NCI-H524 (cell line): ENCODE results near the gene PPFIA1.

Source experiments
- DNase-seq, 2 experiments: peaks; one replicate each; lab custom pipeline; 2025; lab: John Stamatoyannopoulos, UW

Gene PPFIA1

GRCh38 chr11:70270104-70270876 lies at the start of gene PPFIA1:
PPFIA1 (plus strand) TSS chr11:70270690; CDS start chr11:70272173, 1,483 bp downstream.
- peak; percentile 75 to 94 for DNase-seq

DNA sequence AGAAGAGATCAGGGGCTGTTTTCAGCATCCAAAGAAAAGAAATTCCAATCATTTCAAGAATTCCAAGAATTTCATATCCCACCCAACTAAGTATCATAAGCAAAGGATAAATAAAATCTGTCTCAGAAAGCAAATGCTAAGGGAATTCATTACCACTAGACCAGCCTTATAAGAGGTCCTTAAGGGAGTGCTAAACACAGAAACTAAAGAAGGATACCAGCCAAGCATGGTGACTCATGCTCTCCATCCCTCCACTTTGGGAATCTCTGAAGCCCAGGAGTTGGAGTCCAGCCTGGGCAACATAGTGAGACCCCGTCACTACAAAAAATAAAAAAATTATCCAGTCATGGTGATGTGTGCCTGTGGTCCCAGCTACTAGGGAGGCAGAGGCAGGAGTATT lies 49.6 kb upstream of the PPFIA1 start:
- no peak for DNase-seq

- DNase-seq = no peak
Measured at GRCh38 chr11:70225681-70226177, 44.8 kb upstream of the PPFIA1 start.

- DNase-seq = no peak
Measured at GRCh38 chr11:70226183-70226582, 44.3 kb upstream of the PPFIA1 start.

DNA sequence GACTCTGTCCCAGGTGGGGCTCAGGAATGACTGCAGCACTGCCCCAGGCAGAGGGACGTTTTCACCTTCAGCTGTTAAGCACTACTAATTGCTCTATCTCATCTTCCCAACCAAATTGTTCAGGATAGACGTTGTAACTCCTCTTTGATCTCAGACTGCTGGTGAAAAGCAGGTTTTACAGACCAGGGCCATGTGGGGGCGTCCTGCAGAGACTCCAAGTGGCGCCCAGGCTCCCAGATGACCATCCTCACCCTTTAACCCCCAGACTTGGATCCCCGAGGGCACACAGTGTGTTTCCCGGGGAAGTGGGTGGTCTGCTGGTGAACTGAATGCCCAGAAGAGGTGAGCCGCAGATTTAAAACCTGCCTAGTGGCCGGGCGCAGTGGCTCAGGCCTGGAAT lies 43.5 kb upstream of the PPFIA1 start:
- no peak for DNase-seq

GRCh38 chr11:70229737-70230136 lies 40.8 kb upstream of the PPFIA1 start:
- no peak for DNase-seq

DNA sequence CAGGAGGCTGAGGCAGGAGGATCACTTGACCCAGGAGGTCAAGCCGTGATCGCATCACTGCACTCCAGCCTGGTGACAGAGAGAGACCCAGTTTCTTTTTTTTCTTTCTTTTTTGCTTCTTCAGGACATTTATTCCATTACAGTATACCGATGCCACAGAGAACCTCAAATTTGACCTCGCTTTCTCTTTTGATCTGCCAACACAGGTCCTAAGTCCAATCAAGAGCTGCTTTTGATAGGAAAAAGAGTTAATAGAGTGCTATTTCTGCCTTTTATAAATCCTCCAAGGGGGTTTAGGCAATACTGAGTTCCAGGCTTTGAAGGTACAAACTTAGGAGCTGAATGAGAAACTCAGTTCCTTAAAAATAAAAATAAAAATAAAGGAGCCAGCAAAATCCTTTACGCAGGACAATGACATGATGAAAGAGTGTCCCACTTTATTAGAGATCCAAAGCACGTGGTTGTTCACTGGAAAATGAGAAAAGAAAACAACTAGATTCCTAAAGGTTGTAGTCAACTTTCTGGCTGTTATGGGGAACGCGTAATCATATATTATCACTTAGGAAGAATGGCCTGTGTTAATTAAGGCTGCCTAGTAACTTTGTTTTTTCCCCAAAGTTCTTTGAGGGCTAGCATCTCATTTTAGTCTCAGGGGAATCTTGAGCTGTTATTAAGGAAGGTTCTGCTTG lies 40.2 kb upstream of the PPFIA1 start:
- no peak for DNase-seq

DNA sequence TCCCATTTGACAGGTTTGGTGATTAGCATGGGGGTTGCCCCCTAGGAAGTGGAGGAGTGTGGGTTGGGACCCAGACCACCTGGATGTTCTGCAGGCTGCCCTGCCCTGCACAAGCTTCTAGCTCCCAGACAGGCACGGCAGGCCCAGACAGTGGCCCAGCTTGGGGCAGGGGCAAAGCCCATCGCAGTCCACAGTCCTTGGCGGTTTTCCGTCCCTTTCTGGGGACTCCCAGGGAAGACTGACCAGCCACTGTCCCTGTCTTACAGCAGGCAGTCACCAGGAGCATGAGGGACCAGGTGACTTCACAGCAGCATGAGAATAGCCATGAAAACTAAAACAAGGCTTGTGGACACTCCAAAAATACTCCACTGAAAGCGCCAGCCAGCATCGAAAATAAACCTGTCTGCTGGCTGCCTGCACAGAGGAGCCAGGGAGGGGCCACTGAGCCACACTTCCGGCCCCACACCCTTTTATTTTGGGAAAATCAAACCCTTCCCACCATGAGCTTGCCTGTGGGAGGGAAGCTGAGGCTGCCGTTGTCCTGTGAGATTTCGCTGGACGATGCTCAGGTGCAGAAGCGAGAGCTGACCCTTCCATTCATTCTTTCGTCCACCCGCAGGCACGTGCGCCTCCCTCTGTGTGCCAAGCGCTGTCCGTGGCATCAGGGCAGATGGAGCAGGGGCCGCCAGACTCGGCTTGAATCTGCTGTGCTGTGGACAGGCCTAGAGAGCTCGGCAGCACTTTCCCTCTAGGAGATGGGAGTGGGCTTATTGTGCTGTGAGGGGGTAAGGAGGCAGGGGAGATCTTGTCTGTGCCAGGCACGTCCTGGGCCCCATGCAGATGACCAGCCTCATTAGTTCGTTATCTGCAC lies 39.4 kb upstream of the PPFIA1 start:
- DNase-seq = no peak

GRCh38 chr11:70233034-70233433 lies 37.5 kb upstream of the PPFIA1 start:
- DNase-seq = no peak

DNA sequence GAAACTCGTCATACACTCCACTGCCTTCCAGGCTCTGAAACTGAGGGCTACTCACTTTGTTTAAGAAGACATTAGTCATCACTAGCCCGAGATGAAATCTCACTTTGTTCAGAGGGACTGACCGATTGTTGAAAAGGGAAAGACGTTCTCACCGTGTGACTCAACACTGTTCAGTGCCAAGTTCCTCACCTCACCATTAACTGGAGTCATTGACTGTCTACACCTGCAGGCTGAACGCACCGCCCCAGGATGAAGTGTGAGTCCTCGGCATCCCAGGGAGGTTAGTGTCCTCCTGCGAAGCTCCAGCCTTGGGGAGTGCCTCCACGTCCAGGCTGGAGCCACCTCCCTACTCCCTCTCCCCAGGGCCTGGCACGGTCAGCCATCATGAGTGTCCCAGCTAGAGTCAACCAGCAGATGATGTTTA lies 37.0 kb upstream of the PPFIA1 start:
- DNase-seq = no peak

DNA sequence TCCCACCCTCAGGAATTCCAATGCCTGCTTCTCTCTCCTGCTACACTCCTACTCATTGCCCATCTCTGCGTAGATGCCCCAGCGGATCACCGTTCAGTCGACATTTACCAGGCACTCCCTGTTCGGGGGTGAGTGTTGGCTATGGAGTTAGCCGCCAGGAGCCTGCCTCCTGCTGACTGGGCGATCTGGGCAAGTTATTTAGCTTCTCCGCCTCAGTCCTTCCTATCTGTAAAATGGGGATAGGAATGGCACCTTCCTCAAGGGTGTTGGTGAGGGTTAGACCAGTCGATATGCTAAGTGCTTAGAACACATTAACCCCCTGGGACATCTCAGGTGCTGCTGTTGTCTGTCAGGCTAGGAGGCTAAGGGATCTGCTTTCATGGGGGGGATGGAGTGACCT lies 36.5 kb upstream of the PPFIA1 start:
- no peak for DNase-seq

GRCh38 chr11:70240337-70240736 lies 30.2 kb upstream of the PPFIA1 start:
- DNase-seq = no peak

DNA sequence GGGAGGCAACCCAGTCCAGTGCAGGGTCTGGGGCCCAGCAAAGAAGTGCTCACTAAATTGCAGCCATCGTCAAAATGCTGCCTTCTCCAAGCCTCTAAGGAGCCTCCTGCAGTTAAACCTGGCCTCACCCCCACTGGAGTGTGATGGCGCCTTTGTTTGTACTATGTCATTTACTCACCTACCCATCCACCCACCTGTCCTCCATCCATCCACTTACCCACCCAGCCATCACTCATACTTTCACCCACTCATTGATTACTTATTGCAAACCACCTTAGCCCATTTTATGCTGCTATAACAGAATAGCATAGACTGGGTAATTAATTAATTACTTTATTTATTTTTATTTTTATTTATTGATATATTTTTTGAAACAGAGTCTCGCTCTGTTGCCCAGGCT lies 28.8 kb upstream of the PPFIA1 start:
- no peak for DNase-seq

DNA sequence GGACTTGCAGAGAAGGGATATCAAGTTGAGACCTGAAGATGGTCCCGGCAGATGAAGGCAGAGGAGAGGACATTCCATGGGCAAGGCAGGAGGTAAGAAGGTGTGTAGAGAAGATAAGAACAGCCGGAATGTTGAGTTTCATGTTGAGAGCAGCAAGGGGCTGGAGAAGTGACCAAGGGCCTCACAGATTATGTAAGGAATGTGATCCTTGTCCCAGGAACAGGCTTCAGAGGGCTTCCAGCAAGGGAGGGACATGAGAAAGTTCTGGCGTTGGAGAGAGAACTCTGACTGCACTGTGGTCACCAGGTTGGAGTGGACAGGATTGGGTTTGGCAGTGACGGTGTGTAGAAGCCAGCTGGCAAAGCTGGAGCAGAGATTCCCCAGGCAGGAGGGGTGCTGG lies 27.6 kb upstream of the PPFIA1 start:
- no peak for DNase-seq

- no peak for DNase-seq
Measured at GRCh38 chr11:70243912-70244652, 26.4 kb upstream of the PPFIA1 start.

- DNase-seq = no peak
Measured at GRCh38 chr11:70244698-70245097, 25.8 kb upstream of the PPFIA1 start.

DNA sequence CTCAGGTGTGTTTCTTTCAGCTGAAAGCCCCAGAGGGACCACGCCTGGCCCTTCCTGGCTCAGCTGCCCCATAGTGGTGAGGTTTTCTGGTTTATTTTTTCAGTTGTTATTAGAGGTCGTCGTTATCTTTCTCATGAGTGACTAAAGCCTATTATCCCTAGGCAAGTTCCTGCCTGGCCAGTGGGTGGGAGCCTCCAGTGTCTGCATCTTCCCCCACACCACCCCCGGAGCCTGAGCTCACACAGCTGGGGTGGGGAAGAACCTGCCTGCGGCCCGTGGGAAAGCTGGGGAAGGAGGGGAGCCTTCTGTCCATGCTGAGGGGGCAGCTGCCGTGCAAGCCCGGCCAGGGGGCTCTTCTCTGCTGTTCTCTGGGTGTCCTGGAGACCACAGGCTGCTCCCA lies 24.3 kb upstream of the PPFIA1 start:
- DNase-seq = no peak

DNA sequence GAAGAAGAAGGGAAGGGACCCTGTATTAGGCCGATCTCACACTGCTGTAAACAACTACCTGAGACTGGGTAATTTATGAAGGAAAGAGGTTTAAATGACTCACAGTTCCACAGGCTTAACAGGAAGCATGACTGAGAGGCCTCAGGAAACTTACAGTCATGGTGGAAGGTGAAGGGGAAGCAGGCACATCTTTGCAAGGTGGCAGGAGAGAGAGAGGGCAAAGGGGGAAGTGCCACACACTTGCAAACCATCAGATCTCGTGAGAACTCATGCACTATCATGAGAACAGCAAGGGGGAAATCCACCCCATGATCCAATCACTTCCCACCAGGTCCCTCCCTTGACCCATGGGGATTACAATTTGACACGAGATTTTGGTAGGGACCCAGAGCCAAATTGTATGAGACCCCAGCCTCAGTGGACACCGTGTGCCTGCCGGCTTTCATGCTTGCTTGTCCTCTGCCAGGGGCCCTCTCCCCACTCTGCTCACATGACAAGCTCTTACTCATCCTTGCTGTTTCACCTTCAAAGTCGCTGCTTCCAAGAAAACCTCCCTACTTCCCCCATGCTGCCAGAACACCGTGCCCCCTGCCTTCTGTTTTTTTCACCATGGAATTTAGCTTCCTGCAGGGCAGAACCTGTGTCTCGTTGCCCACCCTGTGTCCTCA lies 23.3 kb upstream of the PPFIA1 start:
- DNase-seq = no peak

GRCh38 chr11:70247710-70248072 lies 22.8 kb upstream of the PPFIA1 start:
- no peak for DNase-seq

DNA sequence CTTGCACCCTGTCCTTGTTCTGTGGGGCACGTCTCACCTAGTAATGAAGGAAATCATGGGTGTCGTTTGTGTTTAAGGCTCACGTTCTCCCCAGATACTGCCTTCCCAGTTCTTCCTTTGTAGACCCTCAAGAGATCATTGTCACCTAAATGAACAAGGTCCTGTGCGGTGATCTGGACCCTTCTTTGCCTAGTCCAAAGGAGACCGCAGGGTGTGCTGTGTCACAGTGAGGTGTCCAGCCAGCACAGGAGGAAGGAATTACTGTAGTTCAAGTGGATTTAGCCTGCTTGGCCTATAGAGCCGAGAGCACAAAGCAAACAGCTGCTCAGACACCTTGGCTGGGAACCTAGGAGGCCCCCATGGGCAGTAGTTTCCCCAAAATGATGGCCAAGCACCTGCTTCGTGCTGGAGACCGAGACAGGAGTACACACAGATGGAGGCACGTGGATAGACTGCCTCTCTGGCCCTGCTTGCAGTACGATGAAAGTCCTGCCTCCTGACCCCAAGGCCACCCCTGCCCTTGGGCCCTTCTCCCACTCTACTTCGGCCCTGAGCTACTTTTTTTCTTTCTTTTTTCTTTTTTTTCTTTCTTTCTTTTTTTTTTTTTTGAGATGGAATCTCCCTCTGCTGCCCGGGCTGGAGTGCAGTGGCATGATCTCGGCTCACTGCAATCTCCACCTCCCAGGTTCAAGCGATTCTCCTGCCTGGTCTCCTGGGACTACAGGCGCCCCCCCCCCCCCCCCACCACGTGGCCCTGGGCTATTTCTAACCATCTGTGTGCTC lies 19.4 kb upstream of the PPFIA1 start:
- peak in 1 of 2 experiments; percentile 2 for DNase-seq
